HS-27A (cell line): ENCODE results near the gene SLC25A22.

Experiments used
- DNase-seq: peaks from one replicate; pipeline ENCODE4 v3.0.0-alpha.2; 2012; ENCODE audit warnings: low read depth, missing footprints

The SLC25A22 gene

GRCh38 chr11:798093-798713 lies at the start of gene SLC25A22:
TSS of gene SLC25A22 (minus strand) at chr11:798281. CDS start at chr11:795006, 3,275 bp downstream.
- no peak for DNase-seq

- no peak for DNase-seq
These were observed 49.8 kb upstream of the SLC25A22 start for GRCh38 chr11:847876-848275.

- no peak for DNase-seq
These were observed 48.5 kb upstream of the SLC25A22 start for GRCh38 chr11:846496-847098.

GRCh38 chr11:845872-846495 lies 47.9 kb upstream of the SLC25A22 start:
- DNase-seq: no peak

- peak; percentile 76 for DNase-seq
These were observed 46.9 kb upstream of the SLC25A22 start for GRCh38 chr11:844693-845644.

- DNase-seq: peak; percentile 94
These were observed 46.0 kb upstream of the SLC25A22 start for GRCh38 chr11:843818-844692.

- no peak for DNase-seq
These were observed 45.1 kb upstream of the SLC25A22 start for GRCh38 chr11:843086-843734.

GRCh38 chr11:842370-843002 lies 44.4 kb upstream of the SLC25A22 start, which contains the start of the genes POLR2L and TSPAN4:
TSS of gene POLR2L (minus strand) at chr11:842529. CDS start at chr11:842508, 21 bp downstream.
TSS of gene TSPAN4 (plus strand) at chr11:842852. CDS start at chr11:850305, 7,453 bp downstream.
- no peak for DNase-seq

GRCh38 chr11:841981-842369 lies 43.9 kb upstream of the SLC25A22 start:
- no peak for DNase-seq

GRCh38 chr11:839875-840617 lies 42.0 kb upstream of the SLC25A22 start:
- DNase-seq: no peak

GRCh38 chr11:839280-839623 lies 41.2 kb upstream of the SLC25A22 start:
- DNase-seq: no peak

- no peak for DNase-seq
These were observed 40.6 kb upstream of the SLC25A22 start for GRCh38 chr11:838441-839279.

- no peak for DNase-seq
These were observed 39.9 kb upstream of the SLC25A22 start for GRCh38 chr11:837990-838307.

GRCh38 chr11:837189-837989 lies 39.3 kb upstream of the SLC25A22 start:
- no peak for DNase-seq

GRCh38 chr11:836700-837099 lies 38.6 kb upstream of the SLC25A22 start:
- DNase-seq: no peak

- no peak for DNase-seq
These were observed 38.2 kb upstream of the SLC25A22 start for GRCh38 chr11:836274-836673.

- DNase-seq: peak; percentile 83
These were observed 36.6 kb upstream of the SLC25A22 start for GRCh38 chr11:834371-835316.
